HG03280 (cell line): Measurements from ENCODE around the gene PLA2G4F.

Experiments used
- ATAC-seq: cut with Tn5 transposase; IDR thresholded peaks from one replicate; pipeline ENCODE4 v1.9.1; 2021; ENCODE audit warnings: mild to moderate bottlenecking, moderate library complexity; ENCODE audit not compliant: unreplicated experiment

The PLA2G4F gene

DNA sequence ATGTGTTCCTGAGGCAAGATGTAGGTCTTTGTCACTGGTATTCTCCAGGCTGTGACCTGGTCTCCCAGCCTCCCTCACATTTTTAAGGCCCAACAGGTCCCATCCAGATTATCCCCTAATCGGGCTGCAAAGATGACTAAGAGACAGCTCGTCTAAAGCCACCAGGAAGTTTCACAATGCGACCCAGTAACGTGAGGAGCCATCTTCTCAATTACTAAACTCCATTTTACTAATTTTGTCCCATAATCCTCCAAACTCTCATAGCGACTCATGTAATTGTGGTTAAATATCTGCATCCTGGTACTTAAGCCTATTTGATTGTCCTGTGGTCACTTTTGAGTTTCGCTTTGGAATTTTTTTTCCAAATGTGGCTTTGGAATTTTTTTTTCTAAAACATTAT lies 8.7 kb upstream of the PLA2G4F start:
- no peak for ATAC-seq

DNA sequence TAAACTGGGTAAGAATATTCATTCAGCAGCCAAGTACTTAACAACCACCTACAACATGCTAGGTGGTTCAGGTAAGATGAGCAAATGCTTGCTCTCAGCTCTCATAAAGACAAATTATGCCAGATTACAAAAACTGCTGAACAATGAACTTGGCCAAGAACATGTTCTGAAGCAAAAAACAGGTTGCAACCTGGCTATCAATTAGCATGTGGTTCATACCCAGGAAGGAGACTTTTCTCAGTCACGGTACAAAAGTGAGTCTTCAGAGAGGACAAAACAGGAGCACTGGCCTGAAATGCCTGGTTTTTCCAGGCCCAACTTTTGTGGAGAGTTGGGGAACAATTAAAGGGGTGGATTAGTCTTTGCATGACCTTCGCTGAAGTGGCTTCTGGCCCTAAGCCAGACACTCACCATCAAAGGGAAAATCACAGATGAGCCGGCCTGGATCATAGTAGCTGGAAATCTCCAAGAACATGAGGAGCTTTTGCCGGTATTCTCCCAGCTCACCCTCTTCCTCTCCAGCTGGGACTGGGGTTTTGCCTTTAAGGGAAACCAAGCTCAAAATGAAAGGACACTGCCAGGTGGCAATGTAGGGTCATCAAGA lies 7.6 kb upstream of the PLA2G4F start:
- no peak for ATAC-seq

DNA sequence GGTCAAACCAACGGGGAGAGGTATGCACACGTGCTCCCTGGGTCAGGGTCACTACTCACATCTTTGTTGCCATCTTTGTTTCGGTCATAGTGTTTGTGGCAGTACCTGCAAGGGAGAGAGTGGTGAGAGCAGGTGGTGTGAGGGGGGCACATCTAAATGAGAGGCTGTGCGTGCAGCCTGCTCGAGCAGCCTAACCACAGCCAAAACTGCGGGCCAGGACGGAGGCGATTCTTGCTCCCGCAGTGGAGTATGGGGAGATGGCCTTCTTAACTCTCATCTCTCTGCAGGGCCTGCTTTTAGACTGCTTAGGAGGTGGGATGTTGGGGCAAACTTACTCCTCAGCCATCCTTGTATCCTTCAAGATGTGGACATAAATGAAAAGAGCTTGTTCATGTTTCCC lies 6.9 kb upstream of the PLA2G4F start:
- ATAC-seq: no peak

DNA sequence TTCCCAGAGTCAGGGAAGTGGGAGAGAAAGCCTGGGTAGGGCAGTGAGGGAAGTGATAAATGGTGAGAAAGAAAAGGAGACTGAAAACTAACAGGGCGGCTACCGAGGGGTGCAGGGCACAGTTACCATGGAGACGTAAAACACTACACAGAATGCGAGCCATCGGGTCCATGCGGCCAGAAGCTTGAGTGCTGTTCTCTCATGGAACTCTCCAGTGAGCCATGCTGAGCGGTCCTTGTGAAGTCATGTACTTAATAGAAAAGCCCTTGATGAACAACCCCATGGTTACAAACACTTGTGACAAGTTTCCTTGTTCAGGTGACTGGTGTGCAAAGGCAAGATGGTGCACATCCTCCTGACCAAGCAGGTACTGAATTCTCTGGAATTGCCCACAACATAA lies 3.7 kb upstream of the PLA2G4F start:
- ATAC-seq: no peak

DNA sequence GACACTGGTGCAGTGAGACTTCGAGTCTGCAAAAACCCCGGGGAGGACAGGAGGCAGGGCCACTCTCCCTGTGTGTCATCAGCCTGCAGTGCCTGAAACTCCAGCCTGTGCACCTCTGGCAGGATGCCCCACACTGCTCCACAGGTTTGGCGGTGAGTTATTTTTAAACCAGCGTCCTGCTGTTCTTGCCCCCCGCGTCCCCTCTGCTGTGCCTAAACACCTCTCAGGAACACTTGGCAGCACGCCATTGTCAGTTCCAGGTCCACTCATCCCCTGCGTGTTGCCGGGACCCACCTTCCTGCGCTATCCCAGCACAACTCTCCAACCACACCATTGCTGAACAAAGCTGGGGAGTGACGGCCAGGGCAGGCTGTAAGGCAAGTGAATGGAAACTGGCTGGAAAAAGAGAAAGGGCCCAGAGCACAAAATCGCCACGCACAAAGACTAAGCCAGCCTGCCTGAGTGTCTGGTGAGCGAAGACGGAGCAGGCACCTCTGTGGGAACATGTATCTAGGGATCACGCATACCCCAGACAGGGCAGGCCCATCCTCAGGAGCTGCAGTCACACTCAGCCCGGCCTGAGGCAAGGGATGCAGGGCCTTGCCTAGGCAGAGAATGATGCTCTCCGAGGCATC lies 3.1 kb upstream of the PLA2G4F start:
- ATAC-seq: no peak

DNA sequence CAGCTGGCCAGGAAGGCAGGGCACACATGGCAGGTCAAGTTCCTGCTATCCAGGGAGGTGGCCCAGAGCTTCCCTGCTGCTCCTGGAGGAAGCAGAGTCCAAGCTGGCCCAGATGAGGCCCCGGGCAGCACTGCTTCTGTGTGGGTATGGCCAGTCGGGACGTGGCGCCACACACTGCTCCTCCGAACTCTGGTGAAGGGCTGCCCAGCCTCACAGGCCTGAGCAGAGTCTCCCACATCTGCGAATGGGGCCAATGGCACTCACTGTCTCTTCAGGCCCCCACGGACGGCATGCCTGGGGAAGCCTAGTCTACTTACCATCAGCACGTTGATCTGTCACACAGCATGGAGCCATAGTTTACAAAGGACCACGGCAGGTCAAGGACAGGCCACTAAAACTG lies 2.5 kb upstream of the PLA2G4F start:
- no peak for ATAC-seq

DNA sequence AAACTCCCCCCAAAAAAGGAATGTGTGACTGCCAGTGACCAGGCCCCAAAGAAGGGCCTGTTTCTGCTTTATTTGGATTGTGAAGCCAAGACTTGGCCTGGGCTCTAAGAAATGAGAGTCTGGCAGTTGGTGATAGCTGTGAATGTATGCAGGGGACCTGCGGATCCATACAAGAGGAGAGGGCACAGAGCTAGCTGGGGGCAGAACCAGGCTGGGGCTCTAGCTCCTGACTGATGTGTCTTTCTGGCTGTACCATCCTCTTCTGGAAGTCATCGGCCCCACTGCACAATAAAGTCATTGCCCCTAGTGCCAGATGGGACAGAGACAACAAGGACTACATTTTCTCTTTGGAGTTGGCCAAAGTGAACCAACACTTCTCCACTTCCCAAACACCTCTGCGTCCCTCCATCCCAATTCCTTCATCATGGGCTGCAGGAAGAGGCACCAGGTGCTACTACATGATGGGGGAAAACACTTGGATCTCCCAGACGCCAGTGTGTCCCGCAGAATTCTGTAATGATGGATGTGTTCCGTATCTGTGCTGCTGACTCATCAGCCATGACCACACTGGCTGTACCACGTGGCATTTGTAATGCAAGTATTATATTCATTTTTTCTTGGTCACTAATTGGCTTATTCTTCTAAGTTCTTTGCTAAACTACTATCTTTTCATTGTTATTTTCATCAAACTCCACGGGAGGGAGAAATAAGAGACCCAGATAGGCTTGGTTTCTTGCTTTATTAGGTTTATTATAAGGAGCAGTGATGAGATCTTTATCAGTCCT lies 1.7 kb upstream of the PLA2G4F start:
- no peak for ATAC-seq

DNA sequence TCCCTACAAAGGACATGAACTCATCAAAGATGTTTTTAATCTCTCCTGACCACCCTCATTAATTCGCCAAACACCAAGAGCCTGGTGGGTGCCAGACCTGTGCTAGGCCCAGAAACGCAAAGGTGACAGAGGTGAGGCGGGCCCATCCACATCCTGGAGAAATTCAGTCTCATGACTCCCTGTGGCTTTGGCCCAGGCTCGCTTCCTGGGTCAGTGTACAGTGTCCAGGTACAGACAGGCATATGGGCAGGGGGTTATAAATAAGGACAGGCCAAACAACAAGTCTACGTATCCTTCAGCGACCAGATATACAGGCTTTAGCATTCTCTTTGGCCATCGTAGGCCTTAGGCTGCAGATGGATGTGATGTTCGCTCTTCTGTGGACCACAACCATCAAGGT lies 945 bp upstream of the PLA2G4F start:
- ATAC-seq: no peak

DNA sequence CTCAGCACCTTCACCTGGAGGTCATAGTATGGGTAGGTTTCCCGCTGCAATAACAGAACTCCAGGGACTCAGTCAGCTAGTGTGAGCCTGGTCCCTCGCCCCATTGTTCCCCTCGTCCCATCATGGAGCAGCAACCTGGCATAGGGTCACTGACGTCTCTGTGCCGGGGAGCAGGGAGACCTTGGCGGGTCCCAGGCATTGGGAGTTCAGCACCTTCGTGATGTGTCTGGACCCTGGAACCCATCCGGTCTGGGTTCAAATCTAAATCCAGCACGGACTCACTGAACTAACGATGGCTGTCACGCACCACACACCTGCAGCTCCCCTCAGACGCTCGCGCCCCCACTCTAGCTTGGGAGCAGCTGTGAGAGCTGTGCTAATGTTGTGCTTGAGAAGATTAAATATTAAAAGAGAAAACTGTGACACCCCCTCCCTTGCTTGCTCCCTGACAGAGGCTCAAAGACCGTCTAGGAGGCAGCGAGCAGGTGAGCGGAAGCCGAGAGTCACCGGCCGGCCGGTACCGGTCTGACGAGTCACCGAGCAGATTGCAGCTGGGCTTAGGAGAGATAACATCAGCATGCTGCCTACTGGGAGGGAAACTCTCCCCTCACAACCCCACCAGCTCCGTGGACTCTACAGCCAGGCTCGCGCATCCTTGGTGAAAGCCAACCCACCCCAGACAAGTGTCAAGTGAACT lies 742 bp downstream of the PLA2G4F start:
- no peak for ATAC-seq

DNA sequence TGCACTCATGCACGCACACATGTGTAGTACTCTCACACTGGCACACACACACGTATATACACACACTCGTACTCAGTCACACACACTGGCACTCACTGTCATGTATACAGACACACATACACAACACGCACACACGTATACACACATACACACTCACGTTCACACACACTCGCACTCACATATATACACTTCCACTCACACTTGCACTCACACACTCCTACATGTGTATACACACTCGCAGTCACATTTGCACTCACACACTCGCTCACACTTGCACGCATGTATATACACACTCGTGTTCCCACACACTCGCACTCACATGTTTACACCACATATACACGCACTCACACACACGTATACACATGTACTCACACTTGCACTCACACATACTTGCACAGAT lies 1.5 kb downstream of the PLA2G4F start:
- ATAC-seq: no peak

DNA sequence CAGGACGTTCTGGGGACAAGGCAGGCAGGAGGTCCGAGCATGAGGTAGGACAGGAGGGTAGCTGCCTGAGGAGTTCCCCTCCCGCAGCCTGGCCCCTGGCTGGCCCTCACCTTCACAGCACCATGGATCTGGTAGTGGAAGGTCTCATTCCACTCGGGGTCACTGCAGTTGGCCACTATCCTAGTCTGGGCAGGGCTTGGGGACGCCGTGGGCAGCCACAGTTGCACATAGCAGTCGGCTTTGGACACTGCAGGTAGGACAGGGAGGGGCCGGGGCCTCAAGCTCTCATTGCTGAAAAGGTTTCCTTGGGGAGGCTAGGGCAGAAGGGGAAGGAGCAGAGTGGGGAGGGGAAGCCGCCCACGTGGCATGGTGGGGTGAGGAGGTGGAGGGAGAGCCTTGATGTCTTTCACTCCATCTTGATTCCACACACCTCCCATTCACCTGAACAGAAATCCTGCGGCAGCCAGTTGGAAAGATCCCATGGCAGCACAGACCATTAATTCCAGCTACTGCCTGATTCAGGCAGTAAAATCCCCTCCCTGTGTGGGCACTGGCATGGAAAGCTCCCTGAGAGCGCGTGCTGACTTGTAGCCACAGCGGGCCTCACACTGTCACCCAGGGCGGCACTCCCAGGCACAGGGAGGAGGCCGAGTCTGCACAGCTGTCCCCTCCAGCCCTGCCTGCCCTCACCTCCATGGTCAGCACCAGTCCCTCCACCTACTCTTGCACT lies 2.1 kb downstream of the PLA2G4F start:
- no peak for ATAC-seq

DNA sequence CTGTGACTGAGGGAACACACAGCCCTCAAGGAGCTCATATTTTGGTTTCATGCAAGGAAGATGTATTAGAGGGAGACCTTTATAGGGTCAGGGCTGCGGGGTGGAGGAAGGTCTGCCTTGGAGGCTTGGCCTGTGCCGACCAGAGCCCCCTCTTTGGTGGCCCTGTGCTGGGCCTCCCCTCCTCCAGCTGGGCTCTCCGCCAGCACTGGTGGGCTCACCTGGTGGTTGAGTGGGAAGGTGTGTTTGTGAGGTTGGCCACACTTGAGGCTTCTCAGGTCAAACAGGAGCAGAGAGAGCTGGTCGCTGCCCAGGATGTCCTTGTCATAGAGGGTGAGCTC lies 2.6 kb downstream of the PLA2G4F start:
- no peak for ATAC-seq

DNA sequence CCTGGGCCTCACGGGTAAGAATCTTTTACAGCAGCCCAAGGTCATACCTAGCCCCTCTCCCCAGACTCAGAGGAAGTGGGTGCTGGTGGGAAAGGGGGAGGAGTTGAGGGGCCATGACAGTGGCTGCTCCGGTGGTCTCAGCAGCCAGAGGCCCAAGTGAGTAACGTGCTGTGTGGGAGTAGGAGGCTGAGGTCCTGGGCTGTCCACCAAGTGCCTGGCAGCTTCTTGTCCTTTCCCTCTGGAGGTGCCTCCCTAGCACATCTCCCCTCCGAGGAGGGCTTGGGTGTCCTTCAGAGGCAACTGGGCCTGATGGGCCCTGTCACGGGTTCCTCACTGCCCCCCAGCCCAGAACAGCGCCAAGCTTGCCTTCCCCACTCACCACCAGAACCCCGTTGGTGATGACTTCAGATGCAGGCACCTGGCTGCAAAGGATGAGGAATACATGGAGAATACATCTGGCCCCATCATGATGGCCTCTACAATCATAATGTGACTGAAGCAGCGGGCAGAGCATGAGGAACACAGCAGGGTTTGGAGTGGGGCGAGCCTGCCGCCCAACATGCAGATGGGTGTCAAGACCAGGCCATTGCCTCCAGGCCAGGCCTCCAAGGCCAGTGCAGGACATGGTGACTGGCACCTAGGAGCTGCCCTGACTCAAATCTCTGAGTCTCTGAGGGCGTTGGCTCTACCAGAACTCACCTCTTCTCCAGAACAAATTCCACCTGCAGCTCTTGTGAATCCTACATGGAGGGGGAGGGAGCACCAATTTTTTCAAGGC lies 3.3 kb downstream of the PLA2G4F start:
- ATAC-seq: no peak

DNA sequence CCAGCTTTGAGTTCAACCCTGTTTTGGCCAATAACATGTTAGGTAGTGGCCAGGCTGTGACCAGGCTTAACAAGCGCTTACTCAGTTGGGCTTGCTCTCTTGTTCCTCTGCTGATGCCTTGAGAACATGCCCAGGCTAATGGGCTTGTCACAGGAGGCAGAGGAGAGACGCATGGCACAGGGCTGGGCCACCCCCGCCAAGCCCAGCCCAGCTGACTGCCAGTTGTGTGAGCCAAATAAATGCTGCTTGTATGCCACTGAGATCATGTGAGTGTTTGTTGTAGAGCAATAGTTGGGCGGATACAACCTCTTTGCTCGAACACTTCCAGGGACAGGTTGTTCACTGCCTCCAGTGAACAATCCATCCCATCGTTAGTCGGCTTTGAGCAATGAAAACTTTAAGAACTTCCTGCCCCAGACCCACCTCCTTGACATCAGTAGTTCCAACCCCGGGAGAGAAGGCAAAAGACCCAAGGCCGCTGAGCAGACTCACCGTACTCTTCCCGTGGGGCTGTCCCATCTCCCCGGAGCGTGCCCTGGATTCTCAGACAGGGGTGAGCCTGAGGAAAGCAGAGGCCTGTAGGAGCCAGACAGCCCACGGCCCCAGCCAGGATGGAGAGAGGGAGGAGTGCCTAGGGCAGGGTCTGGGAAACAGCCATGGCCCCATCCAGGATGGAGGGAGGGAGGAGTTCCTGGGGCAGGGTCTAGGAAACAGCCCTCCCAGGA lies 4.1 kb downstream of the PLA2G4F start:
- no peak for ATAC-seq

DNA sequence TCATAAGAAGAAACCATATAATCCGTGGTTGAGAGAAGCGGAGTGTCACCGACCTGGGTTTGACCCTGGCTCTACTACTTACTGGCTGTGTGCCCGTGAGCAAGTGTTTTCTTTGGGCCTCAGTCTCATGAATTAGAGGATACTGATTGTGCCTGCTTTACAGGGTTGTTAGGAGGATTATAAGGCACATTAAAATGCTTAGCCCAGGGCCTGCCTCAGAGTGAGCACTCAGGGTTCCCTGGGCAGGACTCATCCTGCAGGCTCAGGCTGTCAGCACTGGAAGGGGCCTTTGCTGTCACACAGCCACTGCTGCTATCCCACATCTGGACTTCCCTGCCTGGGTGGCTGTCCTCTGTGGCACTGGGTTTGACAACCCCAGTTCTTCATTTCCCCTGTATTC lies 4.7 kb downstream of the PLA2G4F start:
- no peak for ATAC-seq

DNA sequence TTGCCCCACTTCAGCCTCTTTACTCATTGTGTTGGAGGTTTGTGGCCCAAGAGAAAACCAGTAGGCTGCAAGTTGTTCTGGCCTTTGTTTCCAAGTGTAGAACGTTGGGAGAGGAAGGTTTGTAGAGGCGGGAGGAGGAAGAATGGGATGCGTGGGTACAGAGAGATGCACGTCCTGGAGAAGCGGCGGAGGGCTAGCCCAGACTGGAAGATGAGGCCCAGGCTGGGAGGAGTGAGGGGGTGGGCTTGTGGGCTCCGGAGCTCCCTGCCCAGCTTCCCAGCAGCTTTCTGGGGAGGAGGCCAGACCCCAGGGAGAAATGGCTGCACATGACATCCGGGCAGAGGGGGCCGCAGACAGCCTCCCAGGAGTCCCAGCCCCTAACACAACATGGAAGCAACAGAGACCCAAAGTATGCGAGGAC lies 5.3 kb downstream of the PLA2G4F start:
- no peak for ATAC-seq

DNA sequence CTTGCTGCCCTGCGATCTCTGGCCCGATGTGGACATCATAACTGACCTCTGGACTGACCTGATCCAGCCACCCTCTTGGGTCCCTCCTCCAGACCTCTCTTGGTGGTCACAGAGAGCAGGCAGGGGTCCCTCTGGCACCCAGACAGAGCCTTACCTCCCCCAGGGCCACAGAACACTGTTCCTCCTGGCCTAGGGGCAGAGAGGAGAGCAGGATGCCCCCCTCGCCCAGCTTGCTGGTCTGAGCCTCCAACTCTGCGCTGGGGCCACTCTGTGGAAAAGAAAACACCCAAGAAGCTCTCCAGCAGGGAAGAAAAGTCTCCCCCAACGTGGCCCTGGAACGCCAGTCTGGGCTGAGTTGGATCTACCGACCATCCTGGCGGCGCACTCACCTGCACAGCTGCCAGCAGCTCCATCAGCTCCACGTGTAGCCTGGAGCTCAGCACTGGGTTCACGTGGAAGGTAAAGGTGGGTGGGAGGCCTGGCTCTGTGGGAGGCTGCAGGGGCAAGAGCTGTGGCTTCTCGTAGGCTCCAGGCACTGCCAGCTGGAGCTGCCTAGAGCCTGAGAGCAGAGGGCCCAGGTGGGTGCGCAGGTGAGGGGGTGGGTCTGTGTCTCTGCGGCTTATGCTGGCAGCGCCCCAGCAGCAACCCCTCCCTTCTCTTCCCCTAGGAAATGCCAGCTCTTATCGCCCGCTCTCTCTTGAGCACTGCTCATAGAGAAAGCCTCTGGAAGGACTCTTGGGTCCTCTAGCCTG lies 6.0 kb downstream of the PLA2G4F start:
- ATAC-seq: no peak

DNA sequence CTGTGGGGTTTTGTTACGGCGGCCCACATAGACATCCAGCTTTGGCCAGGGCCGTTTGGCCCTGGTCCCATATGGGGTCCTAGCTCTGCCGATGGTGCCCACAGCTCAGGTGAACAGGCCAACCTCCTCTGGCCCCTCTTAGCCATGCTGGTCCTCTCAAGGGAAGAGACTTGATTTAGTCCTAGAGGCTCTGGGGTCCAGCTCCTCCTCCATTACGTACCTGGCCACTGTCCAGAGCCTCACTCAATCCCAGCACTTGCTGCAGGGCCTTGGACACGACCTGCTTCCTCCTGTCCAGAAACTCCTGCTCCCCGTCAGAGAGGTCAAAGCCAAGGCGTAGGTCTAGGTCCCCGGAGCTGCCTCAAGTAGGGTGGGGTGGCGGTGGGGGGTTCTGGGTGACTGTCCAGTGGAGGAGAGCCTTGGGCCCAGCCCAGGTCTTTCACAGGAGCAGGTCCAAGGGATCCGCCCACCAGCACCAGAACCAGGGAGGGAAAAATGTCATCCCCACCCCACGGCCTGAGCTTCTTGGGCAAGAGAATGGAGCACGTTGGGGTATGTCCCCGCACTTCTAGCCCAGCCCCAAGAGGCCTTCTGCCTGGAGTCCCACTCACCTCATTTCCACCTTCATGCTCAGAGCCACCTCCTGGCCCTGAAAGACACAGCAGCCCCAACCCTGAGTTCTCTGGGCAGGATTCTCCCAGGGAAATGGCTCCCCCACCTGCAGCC lies 6.8 kb downstream of the PLA2G4F start:
- ATAC-seq: no peak
